Measurements from ENCODE around the gene ETV1. TPM values are rescaled to one million over a fixed set of nuclear protein-coding genes. Genes with fewer than 3 reads are reported as not detected.

ETV1 gene
- total RNA-seq, 1 experiment from 2014 or later, result not detected

DNA sequence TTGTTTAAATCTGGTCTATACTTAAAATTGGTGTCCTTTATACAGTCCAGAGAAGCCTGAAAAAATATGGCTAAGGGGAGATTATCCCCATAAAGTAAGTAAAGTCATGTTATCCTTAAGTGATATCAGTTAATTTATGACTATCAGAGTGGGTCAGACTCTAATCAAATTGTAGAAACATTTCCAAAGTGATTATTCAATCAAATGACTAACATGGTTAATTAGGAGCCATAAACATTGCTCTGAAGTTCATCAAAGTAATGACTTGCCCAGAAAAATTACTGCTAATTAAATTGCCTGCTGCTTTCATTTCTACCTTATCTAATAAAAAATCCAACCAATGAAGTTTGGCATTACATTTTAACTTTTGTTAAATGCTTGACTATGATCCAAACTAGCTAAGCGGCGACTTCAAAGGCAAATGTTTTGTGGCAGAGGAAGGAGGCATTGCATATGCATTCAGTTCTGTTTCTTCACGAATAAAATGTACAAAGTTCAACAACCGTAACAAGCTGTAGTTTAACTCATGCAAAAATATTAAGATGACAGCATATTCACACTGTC, 76.7 kb downstream of the ETV1 start:
- H3K27me3 ChIP-seq (ENCODE audit: low read length), result no peaks in the 10 kb centered on the region
- no peak overlapping the region for H3K4me3 ChIP-seq (ENCODE audit: low read length)
- no peak overlapping the region for H3K27ac ChIP-seq (ENCODE audit: low read length)
- H3K36me3 ChIP-seq (ENCODE audit: insufficient read depth, low read length), result no peaks in the 10 kb centered on the region
- no peaks in the 10 kb centered on the region for H3K79me2 ChIP-seq (ENCODE audit: low read length)
- no peaks in the 10 kb centered on the region for H3K4me1 ChIP-seq (ENCODE audit: low read length)
- no peak overlapping the region for H3K4me2 ChIP-seq (ENCODE audit: low read depth, low read length, poor library complexity, severe bottlenecking)
- no peak for DNase-seq
- no peak overlapping the region for H2AFZ ChIP-seq (ENCODE audit: low read length)
- H3K9me3 ChIP-seq (ENCODE audit: low read length), result no peaks in the 10 kb centered on the region
- no peaks in the 10 kb centered on the region for H4K20me1 ChIP-seq (ENCODE audit: insufficient read depth, low read depth, low read length)
- H3K9me2 ChIP-seq (replicated peaks; ENCODE audit: insufficient read depth, low read length), result no peaks in the 10 kb centered on the region
- H3K9ac ChIP-seq (ENCODE audit: low read length), result no peak overlapping the region

DNA sequence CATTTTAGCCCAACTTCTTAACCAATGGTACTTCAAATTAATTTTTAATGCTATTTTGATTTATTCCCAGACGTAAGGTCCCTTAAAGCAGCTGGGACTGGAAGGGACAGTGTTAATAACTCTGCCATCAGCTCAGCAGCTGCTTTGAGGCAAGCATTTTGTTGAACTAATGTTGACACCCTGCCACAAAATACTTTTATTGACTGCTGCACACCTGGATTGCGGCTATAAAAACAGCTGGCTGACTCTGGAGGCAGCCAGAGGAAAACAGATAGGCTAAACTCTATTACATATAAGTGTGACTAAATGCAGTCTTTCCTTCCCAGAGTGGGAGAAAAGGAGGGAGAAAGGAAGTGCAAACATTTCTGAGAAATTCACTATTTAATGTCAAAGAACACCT, 77.6 kb downstream of the ETV1 start:
- H3K36me3 ChIP-seq (ENCODE audit: insufficient read depth, low read length), result no peaks in the 10 kb centered on the region
- H3K4me1 ChIP-seq (ENCODE audit: low read length), result no peaks in the 10 kb centered on the region
- no peak for DNase-seq
- no peak overlapping the region for H3K4me2 ChIP-seq (ENCODE audit: low read depth, low read length, poor library complexity, severe bottlenecking)
- no peaks in the 10 kb centered on the region for H3K9me3 ChIP-seq (ENCODE audit: low read length)
- no peak overlapping the region for H2AFZ ChIP-seq (ENCODE audit: low read length)
- H4K20me1 ChIP-seq (ENCODE audit: insufficient read depth, low read depth, low read length), result no peaks in the 10 kb centered on the region
- no peaks in the 10 kb centered on the region for H3K27me3 ChIP-seq (ENCODE audit: low read length)
- H3K79me2 ChIP-seq (ENCODE audit: low read length), result no peaks in the 10 kb centered on the region
- H3K27ac ChIP-seq (ENCODE audit: low read length), result no peak overlapping the region
- H3K9ac ChIP-seq (ENCODE audit: low read length), result no peak overlapping the region
- H3K4me3 ChIP-seq (ENCODE audit: low read length), result no peak overlapping the region
- no peaks in the 10 kb centered on the region for H3K9me2 ChIP-seq (replicated peaks; ENCODE audit: insufficient read depth, low read length)

DNA sequence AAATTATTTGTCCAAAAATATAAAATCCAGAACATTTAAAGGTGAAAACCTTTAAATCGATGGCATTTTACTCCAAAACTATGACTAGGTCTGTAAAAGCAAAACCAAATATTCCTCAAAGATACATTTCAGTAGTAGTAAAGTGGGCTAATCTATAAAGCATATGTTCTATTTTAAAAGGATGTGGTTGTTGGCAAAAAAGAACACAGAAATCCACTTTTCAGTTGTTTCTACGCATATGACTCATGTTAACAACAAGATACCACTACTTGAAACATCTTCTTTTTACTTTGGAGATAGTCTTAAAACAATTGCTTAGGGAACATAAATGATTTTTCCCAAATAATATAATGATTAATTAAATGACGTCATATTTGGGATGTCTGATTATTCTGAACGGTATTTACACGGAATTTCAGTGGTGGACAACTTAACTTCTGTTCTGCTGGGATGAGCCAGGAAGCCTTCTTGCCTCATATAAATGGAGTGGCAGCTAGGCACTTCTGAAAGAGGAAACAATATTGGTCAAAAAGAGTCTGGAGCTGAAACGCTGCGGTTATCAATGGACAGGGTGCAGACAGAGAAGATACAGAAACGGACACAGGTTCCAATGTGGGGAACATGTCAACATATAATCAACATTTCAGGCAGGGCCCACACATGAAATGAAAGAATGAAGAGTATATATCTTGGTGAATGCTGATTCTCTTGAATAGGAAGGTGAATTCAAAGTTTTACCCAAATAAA, 78.5 kb downstream of the ETV1 start:
- Histone ChIP-seq H2AFZ (ENCODE audit: low read length) (no peak overlapping the region), H3K27me3 (ENCODE audit: low read length) (no peaks in the 10 kb centered on the region), H3K4me3 (ENCODE audit: low read length) (no peak overlapping the region), H3K9me3 (ENCODE audit: low read length) (no peaks in the 10 kb centered on the region), H3K79me2 (ENCODE audit: low read length) (no peaks in the 10 kb centered on the region), H4K20me1 (ENCODE audit: insufficient read depth, low read depth, low read length) (no peaks in the 10 kb centered on the region), H3K4me2 (ENCODE audit: low read depth, low read length, poor library complexity, severe bottlenecking) (no peak overlapping the region), H3K9ac (ENCODE audit: low read length) (no peak overlapping the region), H3K36me3 (ENCODE audit: insufficient read depth, low read length) (no peaks in the 10 kb centered on the region), H3K9me2 (replicated peaks; ENCODE audit: insufficient read depth, low read length) (no peaks in the 10 kb centered on the region), H3K27ac (ENCODE audit: low read length) (no peak overlapping the region), H3K4me1 (ENCODE audit: low read length) (no peaks in the 10 kb centered on the region)
- DNase-seq, result no peak

DNA sequence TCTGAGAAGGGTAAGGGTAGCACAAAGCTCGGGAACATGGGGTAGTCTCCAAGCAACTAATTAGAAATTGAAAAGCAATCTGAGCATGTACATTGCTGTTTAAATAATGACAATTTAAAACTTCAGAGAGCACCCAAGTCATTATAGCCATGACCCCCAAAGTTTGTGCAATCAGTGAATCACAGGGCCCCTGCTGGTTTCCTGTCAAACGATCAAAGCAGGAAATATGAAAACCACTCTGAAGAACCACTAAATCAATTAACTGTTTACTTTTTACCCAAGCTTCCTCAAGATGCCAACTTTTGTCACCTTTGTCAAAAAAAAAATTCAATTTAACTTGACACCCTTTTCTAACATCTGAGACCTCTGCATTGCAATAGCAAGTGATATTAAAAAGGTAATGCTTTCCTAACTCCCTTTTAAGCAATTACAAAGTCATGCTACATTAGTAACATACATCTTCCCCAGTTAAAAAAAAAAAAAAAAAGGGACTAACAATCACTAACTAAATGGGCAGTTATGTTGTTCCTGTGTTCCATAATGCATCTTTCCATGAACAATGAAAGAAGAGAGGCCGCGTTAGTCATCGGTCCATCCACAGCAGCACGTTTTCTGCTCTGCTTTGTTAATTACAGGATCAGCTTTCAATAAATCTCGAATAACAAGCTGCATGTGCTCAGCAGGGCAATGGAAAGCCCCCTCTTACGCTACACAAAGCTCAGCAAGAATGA, 80.6 kb downstream of the ETV1 start:
- Histone ChIP-seq H3K9me3 (ENCODE audit: low read length) (no peaks in the 10 kb centered on the region), H2AFZ (ENCODE audit: low read length) (no peak overlapping the region), H3K27ac (ENCODE audit: low read length) (no peak overlapping the region), H4K20me1 (ENCODE audit: insufficient read depth, low read depth, low read length) (no peaks in the 10 kb centered on the region), H3K9me2 (replicated peaks; ENCODE audit: insufficient read depth, low read length) (no peaks in the 10 kb centered on the region), H3K36me3 (ENCODE audit: insufficient read depth, low read length) (no peaks in the 10 kb centered on the region), H3K4me2 (ENCODE audit: low read depth, low read length, poor library complexity, severe bottlenecking) (no peak overlapping the region), H3K4me1 (ENCODE audit: low read length) (no peaks in the 10 kb centered on the region), H3K27me3 (ENCODE audit: low read length) (no peaks in the 10 kb centered on the region), H3K4me3 (ENCODE audit: low read length) (no peak overlapping the region), H3K9ac (ENCODE audit: low read length) (no peak overlapping the region), H3K79me2 (ENCODE audit: low read length) (no peaks in the 10 kb centered on the region)
- DNase-seq, result no peak

DNA sequence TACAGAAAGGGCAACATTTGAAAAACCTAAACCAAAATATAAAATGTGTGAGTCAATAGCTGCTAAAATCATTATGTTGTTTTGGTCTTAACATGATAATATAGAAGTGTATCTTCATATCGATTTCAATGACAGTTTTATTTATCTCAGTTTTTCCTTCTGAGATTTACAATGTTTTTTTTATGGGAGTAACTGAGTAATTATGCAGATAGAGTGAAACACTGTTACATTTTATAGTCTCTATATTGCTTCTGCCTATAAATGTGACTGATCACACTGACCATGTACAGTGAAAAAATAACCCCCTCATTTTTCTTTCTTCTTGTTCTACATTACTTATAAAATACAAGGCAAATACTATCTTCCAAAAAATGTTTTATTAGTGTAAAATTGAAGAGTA, 81.6 kb downstream of the ETV1 start:
- DNase-seq, result no peak
- no peak overlapping the region for H3K9ac ChIP-seq (ENCODE audit: low read length)
- H3K27ac ChIP-seq (ENCODE audit: low read length), result no peak overlapping the region
- no peaks in the 10 kb centered on the region for H3K79me2 ChIP-seq (ENCODE audit: low read length)
- no peaks in the 10 kb centered on the region for H3K9me2 ChIP-seq (replicated peaks; ENCODE audit: insufficient read depth, low read length)
- H3K4me1 ChIP-seq (ENCODE audit: low read length), result no peaks in the 10 kb centered on the region
- no peaks in the 10 kb centered on the region for H3K36me3 ChIP-seq (ENCODE audit: insufficient read depth, low read length)
- H3K9me3 ChIP-seq (ENCODE audit: low read length), result no peaks in the 10 kb centered on the region
- no peak overlapping the region for H2AFZ ChIP-seq (ENCODE audit: low read length)
- no peak overlapping the region for H3K4me3 ChIP-seq (ENCODE audit: low read length)
- H4K20me1 ChIP-seq (ENCODE audit: insufficient read depth, low read depth, low read length), result no peaks in the 10 kb centered on the region
- H3K4me2 ChIP-seq (ENCODE audit: low read depth, low read length, poor library complexity, severe bottlenecking), result no peak overlapping the region
- H3K27me3 ChIP-seq (ENCODE audit: low read length), result no peaks in the 10 kb centered on the region

DNA sequence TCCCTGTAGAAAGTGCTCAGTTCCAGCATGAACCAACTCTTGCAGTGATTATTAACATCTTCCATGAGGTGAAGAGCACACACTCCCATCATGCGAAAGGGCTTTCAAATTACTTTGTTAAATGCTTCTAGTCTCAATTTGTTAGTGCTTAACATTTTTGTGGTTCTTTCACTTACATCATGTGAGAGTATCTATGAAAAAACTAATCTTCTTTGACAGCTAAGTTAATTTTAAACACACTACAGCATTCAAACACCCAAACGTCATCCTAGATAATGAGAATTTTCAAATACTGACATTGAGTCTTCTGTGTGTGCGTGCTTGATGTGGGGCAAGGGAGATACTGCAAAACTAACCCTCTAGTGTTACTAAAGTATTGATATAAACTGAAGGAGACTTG, 84.8 kb downstream of the ETV1 start:
- no peaks in the 10 kb centered on the region for H3K27me3 ChIP-seq (ENCODE audit: low read length)

DNA sequence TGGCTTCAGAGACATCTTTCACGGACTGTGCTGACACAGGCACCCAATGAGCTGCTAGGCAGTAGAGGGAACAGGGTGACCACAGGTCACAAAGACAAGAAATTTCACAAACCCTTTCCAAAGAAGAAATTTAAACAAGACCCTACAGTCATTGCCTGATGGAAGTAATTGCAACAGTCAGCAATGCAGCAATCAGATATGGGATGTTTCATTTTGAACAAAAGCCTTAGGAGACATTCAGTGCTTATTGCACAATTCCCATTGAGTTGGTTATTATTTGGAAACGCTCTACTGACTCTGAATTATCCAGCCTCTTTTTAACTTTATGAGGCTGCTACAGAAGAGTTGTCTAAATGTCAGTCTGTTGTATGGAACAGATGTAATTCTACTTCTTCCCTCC, 85.5 kb downstream of the ETV1 start:
- Histone ChIP-seq H2AFZ (ENCODE audit: low read length) (no peak overlapping the region), H3K27ac (ENCODE audit: low read length) (no peak overlapping the region), H3K9me2 (replicated peaks; ENCODE audit: insufficient read depth, low read length) (no peaks in the 10 kb centered on the region), H3K4me2 (ENCODE audit: low read depth, low read length, poor library complexity, severe bottlenecking) (no peak overlapping the region), H3K79me2 (ENCODE audit: low read length) (no peaks in the 10 kb centered on the region), H3K4me3 (ENCODE audit: low read length) (no peak overlapping the region), H3K9me3 (ENCODE audit: low read length) (no peaks in the 10 kb centered on the region), H4K20me1 (ENCODE audit: insufficient read depth, low read depth, low read length) (no peaks in the 10 kb centered on the region), H3K9ac (ENCODE audit: low read length) (no peak overlapping the region), H3K27me3 (ENCODE audit: low read length) (no peaks in the 10 kb centered on the region), H3K4me1 (ENCODE audit: low read length) (no peaks in the 10 kb centered on the region), H3K36me3 (ENCODE audit: insufficient read depth, low read length) (no peaks in the 10 kb centered on the region)
- no peak for DNase-seq

More for the DNA sequence above, 84.8 kb downstream of the ETV1 start:
- no peak overlapping the region for H3K9ac ChIP-seq (ENCODE audit: low read length)
- no peak overlapping the region for H3K4me3 ChIP-seq (ENCODE audit: low read length)
- no peak overlapping the region for H3K27ac ChIP-seq (ENCODE audit: low read length)
- no peaks in the 10 kb centered on the region for H4K20me1 ChIP-seq (ENCODE audit: insufficient read depth, low read depth, low read length)
- H3K4me2 ChIP-seq (ENCODE audit: low read depth, low read length, poor library complexity, severe bottlenecking), result no peak overlapping the region
- no peaks in the 10 kb centered on the region for H3K36me3 ChIP-seq (ENCODE audit: insufficient read depth, low read length)
- H3K4me1 ChIP-seq (ENCODE audit: low read length), result no peaks in the 10 kb centered on the region
- no peaks in the 10 kb centered on the region for H3K9me3 ChIP-seq (ENCODE audit: low read length)
- no peak overlapping the region for H2AFZ ChIP-seq (ENCODE audit: low read length)
- H3K9me2 ChIP-seq (replicated peaks; ENCODE audit: insufficient read depth, low read length), result no peaks in the 10 kb centered on the region
- H3K79me2 ChIP-seq (ENCODE audit: low read length), result no peaks in the 10 kb centered on the region
- no peak for DNase-seq

DNA sequence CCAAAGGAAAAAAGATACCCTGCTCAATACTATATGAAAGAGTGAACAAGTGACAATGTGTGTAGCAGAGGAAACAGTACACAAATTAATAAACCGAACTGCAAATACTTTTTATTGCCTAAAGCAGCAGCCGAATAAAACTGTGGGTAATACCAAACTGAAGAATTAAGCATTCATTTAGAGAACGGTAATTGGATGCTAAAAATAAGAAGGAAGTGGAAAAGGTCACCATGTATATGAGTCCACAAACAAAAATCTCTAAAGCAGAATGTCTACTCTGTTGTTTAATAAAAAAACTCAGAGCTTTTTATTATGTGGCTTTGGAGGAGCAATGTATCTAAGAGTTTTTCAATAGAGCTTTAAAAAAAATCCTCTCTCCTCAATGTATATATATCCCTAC, 87.9 kb downstream of the ETV1 start:
- no peak overlapping the region for H3K4me3 ChIP-seq (ENCODE audit: low read length)
- no peaks in the 10 kb centered on the region for H3K9me3 ChIP-seq (ENCODE audit: low read length)
- H3K27ac ChIP-seq (ENCODE audit: low read length), result no peak overlapping the region
- H3K79me2 ChIP-seq (ENCODE audit: low read length), result no peaks in the 10 kb centered on the region
- no peaks in the 10 kb centered on the region for H3K4me1 ChIP-seq (ENCODE audit: low read length)
- H3K9me2 ChIP-seq (replicated peaks; ENCODE audit: insufficient read depth, low read length), result no peaks in the 10 kb centered on the region
- DNase-seq, result no peak
- no peaks in the 10 kb centered on the region for H4K20me1 ChIP-seq (ENCODE audit: insufficient read depth, low read depth, low read length)
- H3K9ac ChIP-seq (ENCODE audit: low read length), result no peak overlapping the region
- H2AFZ ChIP-seq (ENCODE audit: low read length), result no peak overlapping the region
- H3K36me3 ChIP-seq (ENCODE audit: insufficient read depth, low read length), result no peaks in the 10 kb centered on the region
- no peak overlapping the region for H3K4me2 ChIP-seq (ENCODE audit: low read depth, low read length, poor library complexity, severe bottlenecking)
- H3K27me3 ChIP-seq (ENCODE audit: low read length), result no peaks in the 10 kb centered on the region

Data from Karpas-422 (cell line).